Epithelial cell of proximal tubule (primary cell): ENCODE measurements around the gene PERM1. TPM values are rescaled to one million over a fixed set of nuclear protein-coding genes. Genes with fewer than 3 reads are reported as not detected.

ENCODE experiments used
- DNase-seq: peaks from one replicate; pipeline ENCODE4 v3.0.0-alpha.2; 2011; ENCODE audit warnings: low read depth
- H3K4me3 ChIP-seq: 2 replicates; pipeline ENCODE4 v1.5.1; 2011; ENCODE audit warnings: low read depth, mild to moderate bottlenecking, low read length
- CTCF ChIP-seq: conservative IDR thresholded peaks from 2 replicates; pipeline ENCODE4 v1.5.1; 2012; ENCODE audit warnings: low read depth, mild to moderate bottlenecking, low read length
- total RNA-seq: library from RNA; depleted of rRNA; stranded (reverse); fragments of >200 nt; gene quantifications from 2 replicates; pipeline ENCODE4 v1.2.3, GENCODE V29; 2015

The PERM1 gene
- total RNA-seq, 1 donor from 2014 or later, result not detected

- DNase-seq, result no peak
- no peak for TF ChIP-seq CTCF
Measured at GRCh38 chr1:1004420-1004779, 22.5 kb upstream of the PERM1 start.

GRCh38 chr1:1003618-1004419, 21.9 kb upstream of the PERM1 start:
- TF ChIP-seq CTCF, result no peak
- H3K4me3 ChIP-seq, result no peak overlapping the region
- no peak for DNase-seq

More at GRCh38 chr1:1004420-1004779, 22.5 kb upstream of the PERM1 start:
- H3K4me3 ChIP-seq, result no peak overlapping the region

- no peak for DNase-seq
- no peak for TF ChIP-seq CTCF
- H3K4me3 ChIP-seq, result peak overlapping the region; percentile 80
Measured at GRCh38 chr1:1001057-1001783, 19.3 kb upstream of the PERM1 start.

- H3K4me3 ChIP-seq, result peak overlapping the region; percentile 80
- no peak for DNase-seq
- TF ChIP-seq CTCF, result no peak
Measured at GRCh38 chr1:1000357-1001056, 18.6 kb upstream of the PERM1 start.

GRCh38 chr1:999725-1000356, 17.9 kb upstream of the PERM1 start, which contains the start of gene HES4:
TSS of gene HES4 (minus strand) at chr1:1000097. CDS start at chr1:999973, 124 bp downstream.
- no peak for TF ChIP-seq CTCF
- peak within 1 kb of the TSS; percentile 80 for H3K4me3 ChIP-seq
- DNase-seq, result no peak

GRCh38 chr1:998995-999724, 17.3 kb upstream of the PERM1 start:
- DNase-seq, result no peak
- H3K4me3 ChIP-seq, result peak overlapping the region; percentile 80
- TF ChIP-seq CTCF, result no peak
